HCT116 (cell line): Measurements from ENCODE around the gene BIK. TPM values are rescaled to one million over a fixed set of nuclear protein-coding genes. Genes with fewer than 3 reads are reported as not detected.

ENCODE experiments used
- ATAC-seq: fragments of 200-7000 bp; cut with Tn5 transposase; 2 replicates; pipeline ENCODE4 v1.9.1; 2020; ENCODE audit warnings: mild to moderate bottlenecking, moderate library complexity
- BruUV-seq: library from RNA; stranded (reverse); fragments of 400-500 nt; replicated peaks from 2 replicates; lab custom pipeline; 2021; lab: Mats Ljungman, UMichigan
- CTCF ChIA-PET: fragments of 300-600 bp; sonication (Branson Sonifier 250); formaldehyde crosslinking; loops from one replicate; lab custom pipeline; 2021; ENCODE audit warnings: antibody characterized with exemption; lab: Charles Lee
- POLR2A ChIA-PET: fragments of 300-600, 350-600 bp; sonication (Branson Sonifier 250); formaldehyde crosslinking; loops from one replicate; lab custom pipeline; 2021; ENCODE audit warnings: antibody characterized with exemption; lab: Charles Lee
- RAD21 ChIA-PET, 2 experiments: fragments of 300-600 bp; sonication (Branson Sonifier 250); formaldehyde crosslinking; loops; one replicate each; lab custom pipeline; 2023; ENCODE audit warnings: low total read pairs in 2 of 2; ENCODE audit not compliant: uncharacterized antibody in 2 of 2, unreplicated experiment in 2 of 2, low non-redundant PET in 1 of 2; lab: Charles Lee
- DNase-seq: peaks from one replicate; pipeline ENCODE4 v3.0.0-alpha.2; 2010; ENCODE audit warnings: low read depth, low spot score
- H2AFZ ChIP-seq: fragments of 200-600 bp; shearing (Covaris generic), sonication (generic); 2 replicates; pipeline ENCODE4 v1.6.1; 2017; ENCODE audit warnings: low read depth, mixed run types, mixed read lengths, antibody characterized with exemption, low read length; ENCODE audit not compliant: poor library complexity, severe bottlenecking
- H3K27ac ChIP-seq: 2 replicates; pipeline ENCODE4 v1.5.1; 2012; ENCODE audit warnings: low read depth, low read length
- H3K27me3 ChIP-seq: fragments of 200-600 bp; sonication (generic); 2 replicates; pipeline ENCODE4 v1.6.1; 2016; ENCODE audit warnings: mixed run types, low read length, mixed read lengths; ENCODE audit not compliant: insufficient read depth
- H3K36me3 ChIP-seq, 2 experiments: fragments of 200-500 bp in 1 of 2; fragments of 200-600 bp in 1 of 2; sonication (Bioruptor generic) in 1 of 2; sonication (generic) in 1 of 2; 2 replicates each; pipeline versions ENCODE4 v1.5.1 to v1.6.1; 2014 to 2016; ENCODE audit warnings: low read length in 2 of 2, inconsistent platforms in 1 of 2, mixed read lengths in 1 of 2, mixed run types in 1 of 2; ENCODE audit not compliant: insufficient read depth in 2 of 2, control insufficient read depth in 1 of 2
- H3K4me1 ChIP-seq, 2 experiments: fragments of 200-600 bp in 1 of 2; sonication (generic) in 1 of 2; 2 replicates each; pipeline versions ENCODE4 v1.5.1 to v1.6.1; 2012 to 2017; ENCODE audit warnings: low read length in 2 of 2, inconsistent platforms in 1 of 2, mild to moderate bottlenecking in 1 of 2, mixed read lengths in 1 of 2, mixed run types in 1 of 2, moderate library complexity in 1 of 2; ENCODE audit not compliant: insufficient read depth in 2 of 2, control insufficient read depth in 1 of 2
- H3K4me2 ChIP-seq: fragments of 200-600 bp; sonication (generic); 2 replicates; pipeline ENCODE4 v1.6.1; 2017; ENCODE audit warnings: mixed run types, low read length, mixed read lengths
- H3K4me3 ChIP-seq, 2 experiments: fragments of 200-600 bp in 1 of 2; sonication (generic) in 1 of 2; replicated peaks in 1 of 2; 2 replicates each; pipeline ENCODE4 v1.5.1; 2011 to 2016; ENCODE audit warnings: low read length in 2 of 2, control low read depth in 1 of 2, low read depth in 1 of 2, mild to moderate bottlenecking in 1 of 2, mixed read lengths in 1 of 2, mixed run types in 1 of 2
- H3K79me2 ChIP-seq: fragments of 200-600 bp; sonication (generic); 2 replicates; pipeline ENCODE4 v1.6.1; 2017; ENCODE audit warnings: mild to moderate bottlenecking, mixed run types, low read length, moderate library complexity, mixed read lengths; ENCODE audit not compliant: insufficient read depth
- H3K9ac ChIP-seq: fragments of 200-600 bp; sonication (generic); 2 replicates; pipeline ENCODE4 v1.6.1; 2016; ENCODE audit warnings: low read length, mixed read lengths
- H3K9me2 ChIP-seq: fragments of 200-600 bp; sonication (generic), shearing (Covaris generic); 2 replicates; pipeline ENCODE4 v1.6.1; 2017; ENCODE audit warnings: mixed run types, mild to moderate bottlenecking, moderate library complexity; ENCODE audit not compliant: insufficient read depth
- H3K9me3 ChIP-seq, 2 experiments: fragments of 200-500 bp in 1 of 2; fragments of 200-600 bp in 1 of 2; sonication (Bioruptor generic) in 1 of 2; sonication (generic) in 1 of 2; 2 replicates each; pipeline ENCODE4 v1.6.1; 2014 to 2017; ENCODE audit warnings: low read length in 2 of 2, mixed read lengths in 2 of 2, inconsistent platforms in 1 of 2, low read depth in 1 of 2, mild to moderate bottlenecking in 1 of 2, mixed run types in 1 of 2, moderate library complexity in 1 of 2; ENCODE audit not compliant: control insufficient read depth in 1 of 2, insufficient read depth in 1 of 2
- H4K20me1 ChIP-seq: fragments of 200-600 bp; sonication (generic), shearing (Covaris generic); 2 replicates; pipeline ENCODE4 v1.6.1; 2017; ENCODE audit warnings: mixed run types, mild to moderate bottlenecking, moderate library complexity; ENCODE audit not compliant: insufficient read depth
- ATF3 ChIP-seq: IDR thresholded peaks from 2 replicates; pipeline ENCODE4 v1.6.1; 2012
- CBX3 ChIP-seq: IDR thresholded peaks from 2 replicates; pipeline ENCODE4 v1.6.1; 2012; ENCODE audit warnings: low read depth
- EGR1 ChIP-seq: IDR thresholded peaks from 2 replicates; pipeline ENCODE4 v1.6.1; 2012; ENCODE audit warnings: low read depth
- FOSL1 ChIP-seq: IDR thresholded peaks from 2 replicates; pipeline ENCODE4 v1.6.1; 2012; ENCODE audit warnings: low read depth
- JUND ChIP-seq: IDR thresholded peaks from 2 replicates; pipeline ENCODE4 v1.6.1; 2012
- MAX ChIP-seq: IDR thresholded peaks from 2 replicates; pipeline ENCODE4 v1.6.1; 2012
- POLR2AphosphoS5 ChIP-seq: IDR thresholded peaks from 2 replicates; pipeline ENCODE4 v1.6.1; 2011; ENCODE audit warnings: mild to moderate bottlenecking, low read depth, low read length, moderate library complexity
- SP1 ChIP-seq: IDR thresholded peaks from 2 replicates; pipeline ENCODE4 v1.6.1; 2012; ENCODE audit warnings: low read depth
- intact Hi-C: fragments of 100-400 bp; cut with micrococcal nuclease; formaldehyde crosslinking; loops from 2 replicates; pipeline ENCODE4 v1.10.0; 2022
- total RNA-seq: library from RNA; stranded (reverse); gene quantifications from one replicate; pipeline ENCODE4 v1.2.1, GENCODE V29; 2021; ENCODE audit not compliant: unreplicated experiment

BIK gene
- total RNA-seq, 1 experiment from 2014 or later, result 31.0 TPM

GRCh38 chr22:43126501-43127165 lies 16.1 kb downstream of the BIK start:
- H3K4me1 ChIP-seq, result peaks cover 37 to 61% of the 10 kb centered on the region in 2 experiments
- peak; percentile 84 for ATAC-seq
- no peaks in the 10 kb centered on the region for H3K27me3 ChIP-seq
- H3K4me3 ChIP-seq, result peak overlapping the region; percentile 71 to 76
- peak; percentile 87 for TF ChIP-seq SP1
- peak; percentile 8; the same call in 1 of the 2 replicates for TF ChIP-seq CBX3
- peak; percentile 77 for TF ChIP-seq EGR1
- TF ChIP-seq FOSL1, result peak; percentile 77
- no peak for TF ChIP-seq ATF3
- TF ChIP-seq JUND, result peak; percentile 65
- TF ChIP-seq MAX, result no peak
- TF ChIP-seq POLR2AphosphoS5, result peak; percentile 65
- TF ChIP-seq, all 23 proteins: peak for 6
- peaks cover 33% of the 10 kb centered on the region for H3K79me2 ChIP-seq
- H3K9me3 ChIP-seq, result no peaks in the 10 kb centered on the region
- no TSS peak for BruUV-seq
- RAD21 ChIA-PET, result interaction anchor here (0.7 to 1.0 kb wide), 2 partner anchors 10 to 17 kb away, joined by 3 to 4 read pairs; no protein-coding TSS in a partner anchor
- peak; percentile 82 for DNase-seq
- H2AFZ ChIP-seq, result no peak overlapping the region
- POLR2A ChIA-PET, result interaction anchor here (0.7 to 3.1 kb wide), 9 partner anchors 8 to 512 kb away, joined by 3 to 28 read pairs (median 4); partner anchors contain the start of genes BIK, PACSIN2, POLDIP3 and TSPO
- peak overlapping the region; percentile 99 for H3K27ac ChIP-seq
- CTCF ChIA-PET, result interaction anchor here (2.1 to 2.6 kb wide), 2 partner anchors 9 to 36 kb away, joined by 7 to 10 read pairs; no protein-coding TSS in a partner anchor
- peak overlapping the region; percentile 93 for H3K9ac ChIP-seq
- H3K36me3 ChIP-seq, result peaks cover under 1 to 12% of the 10 kb centered on the region in 2 experiments; a peak in 3 of 4 replicates
- no peaks in the 10 kb centered on the region for H4K20me1 ChIP-seq
- peak overlapping the region; percentile 99 for H3K4me2 ChIP-seq
- intact Hi-C loops, result no loop called here
- H3K9me2 ChIP-seq, result no peaks in the 10 kb centered on the region
